Activated T-helper 1 cell treated with anti-CD3 and anti-CD28 coated beads, Interleukin-12 subunit alpha, Interleukin-12 subunit beta, Interleukin-2, Interleukin-4 antibody, amounts not matched to agents 30 ng/mL and 10 ng/mL and 1 ng/mL, durations not matched to agents 14 hours and 24 hours and 36 hours (primary cell): ENCODE data around the gene MYO5B. TPM values are rescaled to one million over a fixed set of nuclear protein-coding genes. Genes with fewer than 3 reads are reported as not detected.

Experiments
- DNase-seq: peaks from one replicate; pipeline ENCODE4 v3.0.0; 2021; ENCODE audit warnings: low spot score
- H3K27ac Mint-ChIP-seq: one replicate; pipeline ENCODE4 v1.8.0; 2021; ENCODE audit warnings: mild to moderate bottlenecking, mixed read lengths
- H3K27me3 Mint-ChIP-seq: one replicate; pipeline ENCODE4 v1.8.0; 2022; ENCODE audit warnings: mild to moderate bottlenecking, moderate library complexity, mixed read lengths; ENCODE audit not compliant: insufficient read depth
- H3K36me3 Mint-ChIP-seq: one replicate; pipeline ENCODE4 v1.8.0; 2021; ENCODE audit warnings: low read depth, mixed read lengths
- H3K4me1 Mint-ChIP-seq: one replicate; pipeline ENCODE4 v1.8.0; 2021; ENCODE audit warnings: low read depth, mixed read lengths
- H3K4me3 Mint-ChIP-seq: one replicate; pipeline ENCODE4 v1.8.0; 2021; ENCODE audit warnings: mild to moderate bottlenecking, moderate library complexity, mixed read lengths
- H3K9me3 Mint-ChIP-seq: one replicate; pipeline ENCODE4 v1.8.0; 2021; ENCODE audit warnings: mixed read lengths
- intact Hi-C: fragments of 100-400 bp; cut with micrococcal nuclease; formaldehyde crosslinking; loops from one replicate; pipeline ENCODE4 v1.15.1; 2024
- total RNA-seq: library from RNA; stranded (reverse); gene quantifications from 2 replicates; pipeline ENCODE4 v1.2.3, GENCODE V29; 2022

Gene MYO5B
- total RNA-seq, 1 donor from 2014 or later: not detected

GRCh38 chr18:49875155-49875554 is 319.8 kb downstream of the MYO5B start:
- H3K4me1 Mint-ChIP-seq: no peaks in the 10 kb centered on the region

GRCh38 chr18:49874238-49874637 is 320.7 kb downstream of the MYO5B start:
- Mint-ChIP-seq H3K36me3 (no peaks in the 10 kb centered on the region), H3K27me3 (peaks cover 11% of the 10 kb centered on the region), H3K9me3 (no peaks in the 10 kb centered on the region), H3K27ac (no peak overlapping the region), H3K4me3 (no peak overlapping the region), H3K4me1 (no peaks in the 10 kb centered on the region)
- intact Hi-C loops: no loop called here
- no peak for DNase-seq

More at GRCh38 chr18:49875155-49875554, 319.8 kb downstream of the MYO5B start:
- intact Hi-C loops: no loop called here
- H3K4me3 Mint-ChIP-seq: no peak overlapping the region
- H3K27ac Mint-ChIP-seq: no peak overlapping the region
- H3K27me3 Mint-ChIP-seq: peaks cover 13% of the 10 kb centered on the region
- DNase-seq: no peak
- no peaks in the 10 kb centered on the region for H3K9me3 Mint-ChIP-seq
- no peaks in the 10 kb centered on the region for H3K36me3 Mint-ChIP-seq

- intact Hi-C loops: no loop called here
- Mint-ChIP-seq H3K4me3 (no peak overlapping the region), H3K9me3 (no peaks in the 10 kb centered on the region), H3K4me1 (no peaks in the 10 kb centered on the region), H3K36me3 (no peaks in the 10 kb centered on the region), H3K27me3 (peaks cover 7% of the 10 kb centered on the region), H3K27ac (no peak overlapping the region)
- DNase-seq: no peak
These were observed 325.6 kb downstream of the MYO5B start for GRCh38 chr18:49869354-49869753.

- no peaks in the 10 kb centered on the region for H3K9me3 Mint-ChIP-seq
- intact Hi-C loops: no loop called here
- DNase-seq: no peak
- no peak overlapping the region for H3K4me3 Mint-ChIP-seq
- no peak overlapping the region for H3K27ac Mint-ChIP-seq
- no peaks in the 10 kb centered on the region for H3K36me3 Mint-ChIP-seq
- H3K4me1 Mint-ChIP-seq: no peaks in the 10 kb centered on the region
- peaks cover 7% of the 10 kb centered on the region for H3K27me3 Mint-ChIP-seq
These were observed 328.3 kb downstream of the MYO5B start for GRCh38 chr18:49866680-49867079.

GRCh38 chr18:49865401-49865800 is 329.5 kb downstream of the MYO5B start:
- Mint-ChIP-seq H3K4me3 (no peak overlapping the region), H3K36me3 (no peaks in the 10 kb centered on the region), H3K27ac (no peak overlapping the region), H3K4me1 (no peaks in the 10 kb centered on the region), H3K27me3 (peaks cover 7% of the 10 kb centered on the region), H3K9me3 (no peaks in the 10 kb centered on the region)
- intact Hi-C loops: no loop called here
- no peak for DNase-seq

GRCh38 chr18:49863769-49864621 is 331.0 kb downstream of the MYO5B start:
- intact Hi-C loops: no loop called here
- Mint-ChIP-seq H3K4me3 (no peak overlapping the region), H3K27ac (no peak overlapping the region), H3K9me3 (no peaks in the 10 kb centered on the region), H3K27me3 (peaks cover 3% of the 10 kb centered on the region), H3K4me1 (no peaks in the 10 kb centered on the region), H3K36me3 (no peaks in the 10 kb centered on the region)
- DNase-seq: no peak

- DNase-seq: no peak
- Mint-ChIP-seq H3K4me3 (no peak overlapping the region), H3K9me3 (no peaks in the 10 kb centered on the region), H3K27me3 (peaks cover 3% of the 10 kb centered on the region), H3K36me3 (no peaks in the 10 kb centered on the region), H3K27ac (no peak overlapping the region), H3K4me1 (peaks cover 4% of the 10 kb centered on the region)
- intact Hi-C loops: no loop called here
These were observed 332.1 kb downstream of the MYO5B start for GRCh38 chr18:49862656-49863385.

- no peak for DNase-seq
- intact Hi-C loops: no loop called here
- no peaks in the 10 kb centered on the region for H3K9me3 Mint-ChIP-seq
- H3K27me3 Mint-ChIP-seq: peaks cover 3% of the 10 kb centered on the region
- peaks cover 4% of the 10 kb centered on the region for H3K4me1 Mint-ChIP-seq
- no peak overlapping the region for H3K27ac Mint-ChIP-seq
- no peaks in the 10 kb centered on the region for H3K36me3 Mint-ChIP-seq
- no peak overlapping the region for H3K4me3 Mint-ChIP-seq
These were observed 333.3 kb downstream of the MYO5B start for GRCh38 chr18:49861659-49862058.

GRCh38 chr18:49859725-49860124 is 335.2 kb downstream of the MYO5B start:
- H3K9me3 Mint-ChIP-seq: no peaks in the 10 kb centered on the region
- no peaks in the 10 kb centered on the region for H3K27me3 Mint-ChIP-seq
- peaks cover 4% of the 10 kb centered on the region for H3K4me1 Mint-ChIP-seq
- H3K27ac Mint-ChIP-seq: no peak overlapping the region
- no peak overlapping the region for H3K4me3 Mint-ChIP-seq
- DNase-seq: no peak
- intact Hi-C loops: loop anchor here (2.0 to 10.0 kb wide), 5 partner anchors 47 to 1182 kb away; partner anchors contain the start of gene ACAA2
- no peaks in the 10 kb centered on the region for H3K36me3 Mint-ChIP-seq

- Mint-ChIP-seq H3K27me3 (no peaks in the 10 kb centered on the region), H3K27ac (no peak overlapping the region), H3K4me1 (peaks cover 4% of the 10 kb centered on the region), H3K4me3 (no peak overlapping the region), H3K36me3 (no peaks in the 10 kb centered on the region), H3K9me3 (no peaks in the 10 kb centered on the region)
- intact Hi-C loops: loop anchor here (2.0 to 10.0 kb wide), 5 partner anchors 46 to 1182 kb away; partner anchors contain the start of gene ACAA2
- DNase-seq: no peak
These were observed 336.0 kb downstream of the MYO5B start for GRCh38 chr18:49859021-49859359.

GRCh38 chr18:49858309-49859020 is 336.5 kb downstream of the MYO5B start:
- H3K27me3 Mint-ChIP-seq: no peaks in the 10 kb centered on the region
- H3K27ac Mint-ChIP-seq: no peak overlapping the region
- H3K36me3 Mint-ChIP-seq: no peaks in the 10 kb centered on the region
- DNase-seq: peak; percentile 38
- H3K4me3 Mint-ChIP-seq: no peak overlapping the region
- peaks cover 4% of the 10 kb centered on the region for H3K4me1 Mint-ChIP-seq
- H3K9me3 Mint-ChIP-seq: no peaks in the 10 kb centered on the region
- intact Hi-C loops: loop anchor here (1.0 to 10.0 kb wide), 8 partner anchors 46 to 1181 kb away; partner anchors contain the start of gene ACAA2

- H3K4me1 Mint-ChIP-seq: peaks cover 4% of the 10 kb centered on the region
- no peaks in the 10 kb centered on the region for H3K36me3 Mint-ChIP-seq
- intact Hi-C loops: loop anchor here (1.0 to 10.0 kb wide), 8 partner anchors 45 to 1180 kb away; partner anchors contain the start of gene ACAA2
These were observed 337.2 kb downstream of the MYO5B start for GRCh38 chr18:49857708-49858107.

More at GRCh38 chr18:49857708-49858107, 337.2 kb downstream of the MYO5B start:
- Mint-ChIP-seq H3K27me3 (no peaks in the 10 kb centered on the region), H3K9me3 (no peaks in the 10 kb centered on the region), H3K4me3 (no peak overlapping the region), H3K27ac (no peak overlapping the region)
- no peak for DNase-seq
